ENCODE data around the gene GLYATL2.

GLYATL2 gene

GRCh38 chr11:58844361-58845005 is at the start of gene GLYATL2:
TSS of gene GLYATL2 (minus strand) at chr11:58844704. CDS start at chr11:58839612, 5,092 bp downstream.
- no peak for DNase-seq (ENCODE audit: low read depth in 2 of 2)

GRCh38 chr11:58893899-58894298 is 49.4 kb upstream of the GLYATL2 start:
- DNase-seq (ENCODE audit: low read depth in 2 of 2), result no peak

GRCh38 chr11:58888579-58888978 is 44.1 kb upstream of the GLYATL2 start:
- no peak for DNase-seq (ENCODE audit: low read depth in 2 of 2)

GRCh38 chr11:58887452-58887851 is 42.9 kb upstream of the GLYATL2 start:
- no peak for DNase-seq (ENCODE audit: low read depth in 2 of 2)

- no peak for DNase-seq (ENCODE audit: low read depth in 2 of 2)
Observed at GRCh38 chr11:58880625-58881024, 36.1 kb upstream of the GLYATL2 start.

GRCh38 chr11:58880166-58880565 is 35.7 kb upstream of the GLYATL2 start:
- no peak for DNase-seq (ENCODE audit: low read depth in 2 of 2)

- no peak for DNase-seq (ENCODE audit: low read depth in 2 of 2)
Observed at GRCh38 chr11:58867556-58867955, 23.1 kb upstream of the GLYATL2 start.

GRCh38 chr11:58866788-58867187 is 22.3 kb upstream of the GLYATL2 start:
- no peak for DNase-seq (ENCODE audit: low read depth in 2 of 2)

GRCh38 chr11:58864335-58864734 is 19.8 kb upstream of the GLYATL2 start:
- no peak for DNase-seq (ENCODE audit: low read depth in 2 of 2)

GRCh38 chr11:58863697-58864096 is 19.2 kb upstream of the GLYATL2 start:
- DNase-seq (ENCODE audit: low read depth in 2 of 2), result no peak

GRCh38 chr11:58861533-58861932 is 17.0 kb upstream of the GLYATL2 start:
- DNase-seq (ENCODE audit: low read depth in 2 of 2), result no peak

GRCh38 chr11:58856806-58857205 is 12.3 kb upstream of the GLYATL2 start:
- DNase-seq (ENCODE audit: low read depth in 2 of 2), result no peak

GRCh38 chr11:58845386-58845785 is 882 bp upstream of the GLYATL2 start:
- no peak for DNase-seq (ENCODE audit: low read depth in 2 of 2)

GRCh38 chr11:58837707-58838388 is 6.7 kb downstream of the GLYATL2 start:
- no peak for DNase-seq (ENCODE audit: low read depth in 2 of 2)

- DNase-seq (ENCODE audit: low read depth in 2 of 2), result peak; percentile 7 to 9
Observed at GRCh38 chr11:58832056-58832645, 12.4 kb downstream of the GLYATL2 start.

- DNase-seq (ENCODE audit: low read depth in 2 of 2), result no peak
Observed at GRCh38 chr11:58830673-58831301, 13.7 kb downstream of the GLYATL2 start.

- DNase-seq (ENCODE audit: low read depth in 2 of 2), result peak; percentile 66
Observed at GRCh38 chr11:58829786-58830185, 14.7 kb downstream of the GLYATL2 start.

GRCh38 chr11:58813693-58814092 is 30.8 kb downstream of the GLYATL2 start:
- DNase-seq (ENCODE audit: low read depth in 2 of 2), result no peak

- DNase-seq (ENCODE audit: low read depth in 2 of 2), result no peak
Observed at GRCh38 chr11:58811499-58811898, 33.0 kb downstream of the GLYATL2 start.

- no peak for DNase-seq (ENCODE audit: low read depth in 2 of 2)
Observed at GRCh38 chr11:58807343-58807742, 37.2 kb downstream of the GLYATL2 start.

- DNase-seq (ENCODE audit: low read depth in 2 of 2), result no peak
Observed at GRCh38 chr11:58805065-58805464, 39.4 kb downstream of the GLYATL2 start.

- no peak for DNase-seq (ENCODE audit: low read depth in 2 of 2)
Observed at GRCh38 chr11:58801974-58802545, 42.4 kb downstream of the GLYATL2 start.

Measured in fibroblast of skin of left quadriceps (primary cell).